Naive thymus-derived CD4-positive, alpha-beta T cell (primary cell): Measurements from ENCODE around the gene CETP. TPM values are rescaled to one million over a fixed set of nuclear protein-coding genes. Genes with fewer than 3 reads are reported as not detected.

Source experiments
- ATAC-seq: fragments of 150-1000 bp; cut with Tn5 transposase; 2 replicates; pipeline ENCODE4 v1.10.0; 2021; ENCODE audit warnings: mild to moderate bottlenecking, moderate library complexity
- CTCF ChIA-PET: fragments of 350-600 bp; sonication (Branson Sonifier 250); formaldehyde crosslinking; loops from one replicate; lab custom pipeline; 2021; ENCODE audit warnings: antibody characterized with exemption; lab: Charles Lee
- POLR2A ChIA-PET: fragments of 350-600 bp; sonication (Branson Sonifier 250); formaldehyde crosslinking; loops from one replicate; lab custom pipeline; 2021; ENCODE audit warnings: antibody characterized with exemption, inconsistent platforms; lab: Charles Lee
- DNase-seq, 9 donors: peaks; one replicate each; pipeline versions ENCODE4 v3.0.0 to v3.0.0-alpha.2; 2020 to 2022; ENCODE audit warnings: mixed read lengths in 1 of 9
- H3K27ac ChIP-seq: one replicate; pipeline ENCODE4 v1.7.0; 2013; ENCODE audit warnings: mild to moderate bottlenecking, low read depth, low read length, moderate library complexity
- H3K27me3 ChIP-seq, 2 donors: one replicate each; pipeline ENCODE4 v1.7.0; 2013; ENCODE audit warnings: low read length in 2 of 2, mild to moderate bottlenecking in 2 of 2, moderate library complexity in 2 of 2; ENCODE audit not compliant: control insufficient read depth in 2 of 2, insufficient read depth in 2 of 2
- H3K36me3 ChIP-seq, 3 experiments: 1 replicate in 2 of 3; 2 replicates in 1 of 3; pipeline ENCODE4 v1.7.0; 2013; ENCODE audit warnings: low read length in 3 of 3, mild to moderate bottlenecking in 3 of 3, moderate library complexity in 1 of 3; ENCODE audit not compliant: insufficient read depth in 3 of 3, control insufficient read depth in 2 of 3
- H3K4me1 ChIP-seq, 2 donors: one replicate each; pipeline ENCODE4 v1.7.0; 2013; ENCODE audit warnings: low read length in 2 of 2, mild to moderate bottlenecking in 2 of 2, moderate library complexity in 1 of 2; ENCODE audit not compliant: control insufficient read depth in 2 of 2, insufficient read depth in 2 of 2
- H3K4me3 ChIP-seq: 2 replicates; pipeline ENCODE4 v1.7.0; 2013; ENCODE audit warnings: mild to moderate bottlenecking, low read length
- H3K9me3 ChIP-seq, 3 experiments: 1 replicate in 2 of 3; 2 replicates in 1 of 3; pipeline ENCODE4 v1.7.0; 2013; ENCODE audit warnings: low read length in 3 of 3; ENCODE audit not compliant: control insufficient read depth in 2 of 3
- H3K27ac Mint-ChIP-seq, 9 donors: one replicate each; pipeline ENCODE4 v1.8.0; 2020 to 2022; ENCODE audit warnings: mixed read lengths in 9 of 9, mild to moderate bottlenecking in 8 of 9, moderate library complexity in 5 of 9, inconsistent platforms in 2 of 9
- H3K27me3 Mint-ChIP-seq, 5 donors: one replicate each; pipeline ENCODE4 v1.8.0; 2021 to 2022; ENCODE audit warnings: mixed read lengths in 5 of 5, mild to moderate bottlenecking in 1 of 5
- H3K36me3 Mint-ChIP-seq, 5 donors: one replicate each; pipeline ENCODE4 v1.8.0; 2020 to 2022; ENCODE audit warnings: mixed read lengths in 5 of 5, mild to moderate bottlenecking in 3 of 5, inconsistent platforms in 1 of 5
- H3K4me1 Mint-ChIP-seq, 7 donors: one replicate each; pipeline ENCODE4 v1.8.0; 2020 to 2022; ENCODE audit warnings: mixed read lengths in 7 of 7, mild to moderate bottlenecking in 3 of 7, inconsistent platforms in 1 of 7
- H3K4me3 Mint-ChIP-seq, 10 donors: one replicate each; pipeline ENCODE4 v1.8.0; 2020 to 2022; ENCODE audit warnings: mild to moderate bottlenecking in 10 of 10, mixed read lengths in 10 of 10, moderate library complexity in 6 of 10, inconsistent platforms in 2 of 10
- H3K9me3 Mint-ChIP-seq, 11 donors: one replicate each; pipeline ENCODE4 v1.8.0; 2020 to 2022; ENCODE audit warnings: mixed read lengths in 11 of 11, mild to moderate bottlenecking in 4 of 11, inconsistent platforms in 1 of 11, moderate library complexity in 1 of 11
- intact Hi-C, 2 donors: fragments of 100-400 bp; cut with micrococcal nuclease; formaldehyde crosslinking; loops; one replicate each; pipeline ENCODE4 v1.15.1; 2023
- polyA plus RNA-seq, 2 donors: library from polyadenylated mRNA; unstranded; fragments of 300-500 nt; fragmentation: Illumina TruSeq; gene quantifications; one replicate each; pipeline ENCODE4 v1.2.3, GENCODE V29; 2021
- total RNA-seq, 6 experiments: library from RNA in 5 of 6; stranded (reverse) in 5 of 6; gene quantifications; 1 replicate in 5 of 6; 2 replicates in 1 of 6; pipeline ENCODE4 v1.2.3 and lab custom pipeline; 2021 to 2026

CETP gene
- total and polyA plus RNA-seq, 7 experiments from 2014 or later, result 0.17 to 0.25 TPM; not detected in 5

DNA sequence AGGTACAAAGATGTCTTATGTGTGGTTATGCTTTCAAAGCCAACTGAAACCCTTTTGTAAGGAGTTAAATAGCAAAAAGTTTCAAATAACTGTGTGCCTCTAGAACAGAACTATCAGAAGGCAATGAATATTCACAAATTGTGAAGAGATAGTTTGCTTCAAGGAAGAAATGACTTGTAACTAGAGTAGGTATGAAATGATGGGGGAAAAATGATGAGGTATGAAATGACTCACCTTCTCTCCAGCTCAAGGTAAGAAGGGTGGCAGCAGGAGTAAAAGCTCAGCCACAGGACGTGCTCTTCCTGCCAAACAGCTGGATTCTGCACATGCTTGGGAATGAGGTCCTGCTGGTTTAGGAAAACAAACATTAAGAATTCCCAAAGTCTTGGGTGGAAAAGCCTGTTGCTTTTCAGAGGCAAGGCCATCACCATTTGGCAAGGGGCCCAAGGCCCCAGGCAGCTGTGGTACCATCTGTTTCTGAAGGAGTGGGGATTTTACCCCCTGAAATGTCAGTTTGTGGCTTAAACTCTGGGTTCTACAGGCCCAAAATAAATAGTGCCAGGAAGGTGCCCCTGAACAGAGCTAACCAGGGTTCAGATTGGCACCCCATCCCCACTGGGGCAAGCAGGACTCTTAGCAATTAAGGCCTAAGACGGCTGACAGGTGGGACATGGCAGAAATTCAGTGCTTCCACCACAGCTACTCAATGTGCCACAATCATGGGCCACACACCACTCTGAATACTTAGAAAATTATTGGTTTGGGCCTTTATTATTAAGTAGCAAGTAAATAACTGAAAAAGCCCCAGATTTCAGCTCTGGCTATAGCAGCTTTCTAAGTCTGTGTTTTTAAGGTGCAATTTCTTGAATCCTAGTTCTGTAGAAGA lies 16.6 kb upstream of the CETP start:
- DNase-seq, result no peak
- ATAC-seq, result no peak
- H3K4me1 ChIP-seq, result peaks cover 0 to under 1% of the 10 kb centered on the region in 2 donors
- CTCF ChIA-PET, result interaction anchor here (0.7 kb wide), 1 partner anchor 14 kb away, joined by 3 read pairs; no protein-coding TSS in a partner anchor
- H3K9me3 ChIP-seq, result no peaks in the 10 kb centered on the region
- H3K27ac ChIP-seq, result no peak overlapping the region
- POLR2A ChIA-PET, result interaction anchor here (5.9 kb wide), 1 partner anchor 12 kb away, joined by 32 read pairs; the partner anchor contains the start of gene HERPUD1
- Mint-ChIP-seq H3K27me3 (no peaks in the 10 kb centered on the region), H3K4me1 (peaks cover 0 to 38% (median 1%) of the 10 kb centered on the region in 7 donors), H3K36me3 (peaks cover 0 to 28% (median 11%) of the 10 kb centered on the region in 5 donors), H3K4me3 (no peak overlapping the region), H3K9me3 (no peaks in the 10 kb centered on the region), H3K27ac (peak overlapping the region in 6 of 9 donors; percentile 11 to 81 (median 27))
- H3K36me3 ChIP-seq, result peaks cover 12 to 51% (median 24%) of the 10 kb centered on the region in 3 experiments
- no peaks in the 10 kb centered on the region for H3K27me3 ChIP-seq
- H3K4me3 ChIP-seq, result no peak overlapping the region
- intact Hi-C loops, result no loop called here

DNA sequence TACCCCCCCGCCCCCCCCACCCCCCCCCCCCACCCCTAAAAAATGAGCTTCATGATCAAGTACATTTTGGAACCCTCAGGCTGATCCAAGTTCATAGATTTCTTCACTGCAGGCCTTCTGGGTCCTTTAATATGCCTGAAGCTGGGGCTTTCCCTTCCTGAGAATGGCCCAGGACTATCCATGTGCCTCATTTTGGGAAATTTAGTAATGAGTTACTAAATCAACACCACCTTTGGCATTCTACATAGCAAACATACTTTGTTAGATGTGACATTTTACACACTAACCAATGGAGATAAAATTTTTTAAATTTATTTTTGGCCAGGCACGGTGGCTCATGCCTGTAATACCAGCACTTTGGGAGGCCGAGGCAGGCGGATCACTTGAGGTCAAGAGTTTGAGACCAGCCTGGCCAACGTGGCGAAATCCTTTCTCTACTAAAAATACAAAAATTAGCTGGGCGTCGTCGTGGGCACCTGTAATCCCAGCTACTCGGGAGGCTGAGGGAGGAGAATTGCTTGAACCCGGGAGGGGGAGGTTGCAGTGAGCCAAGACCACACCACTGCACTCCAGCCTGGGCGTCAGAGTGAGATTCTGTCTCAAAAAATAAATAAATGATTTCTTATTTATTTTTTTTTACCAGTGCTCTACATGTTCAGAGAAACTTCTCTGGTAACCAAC lies 15.8 kb upstream of the CETP start:
- Histone ChIP-seq H3K4me3 (no peak overlapping the region), H3K27me3 (no peaks in the 10 kb centered on the region), H3K9me3 (no peaks in the 10 kb centered on the region), H3K27ac (no peak overlapping the region), H3K36me3 (peaks cover 12 to 43% (median 24%) of the 10 kb centered on the region in 3 experiments), H3K4me1 (no peaks in the 10 kb centered on the region)
- ChIA-PET POLR2A (interaction anchor here (5.9 kb wide), 1 partner anchor 13 kb away, joined by 32 read pairs; the partner anchor contains the start of gene HERPUD1), CTCF (no interaction called here)
- no peaks in the 10 kb centered on the region for H3K9me3 Mint-ChIP-seq
- H3K36me3 Mint-ChIP-seq, result peaks cover 0 to 27% (median 10%) of the 10 kb centered on the region in 5 donors
- no peaks in the 10 kb centered on the region for H3K27me3 Mint-ChIP-seq
- H3K27ac Mint-ChIP-seq, result peak overlapping the region in 1 of 9 donors; percentile 18
- no peak overlapping the region for H3K4me3 Mint-ChIP-seq
- no peak for ATAC-seq
- H3K4me1 Mint-ChIP-seq, result peaks cover 0 to 38% (median 3%) of the 10 kb centered on the region in 7 donors
- intact Hi-C loops, result no loop called here
- DNase-seq, result no peak

DNA sequence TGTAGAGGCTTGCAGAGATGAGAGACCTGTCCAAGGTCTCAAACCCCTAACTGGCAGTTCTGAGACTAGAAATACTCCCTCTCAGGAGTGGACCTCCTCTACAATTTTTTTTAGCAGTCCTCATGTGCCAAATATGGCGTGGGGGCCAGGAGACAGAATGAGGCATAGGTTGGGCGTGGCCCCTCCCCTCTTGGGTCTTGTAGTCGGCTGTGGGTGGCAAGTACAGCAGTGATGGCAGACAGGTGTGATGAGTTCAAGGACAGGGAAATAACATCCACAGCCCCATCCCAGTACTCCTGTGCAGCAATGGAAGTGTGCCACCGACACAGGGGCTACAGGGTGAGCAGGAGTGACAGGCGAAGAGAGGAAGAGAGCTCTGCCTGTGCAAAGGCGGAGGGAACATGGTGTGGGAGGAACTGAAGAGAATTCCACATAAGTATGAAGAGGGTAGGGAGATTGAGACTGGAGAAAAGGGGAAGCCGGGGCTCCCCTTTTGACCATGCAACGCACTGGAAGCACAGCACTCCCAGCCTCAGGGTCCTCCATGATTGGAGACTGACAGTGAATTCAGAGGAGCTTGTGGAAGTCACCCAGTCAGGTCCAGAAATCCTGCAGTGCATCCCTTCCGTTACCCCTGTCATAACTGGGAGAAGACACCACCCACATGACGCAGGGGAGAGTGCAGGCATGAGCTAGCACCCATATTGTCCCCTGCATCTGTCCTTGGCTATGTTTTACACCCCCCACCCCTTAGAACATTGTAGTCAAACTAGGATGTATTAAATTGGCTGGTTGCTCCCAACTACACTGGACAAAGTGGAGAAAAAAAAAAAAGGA lies 14.8 kb upstream of the CETP start:
- no peaks in the 10 kb centered on the region for H3K9me3 Mint-ChIP-seq
- H3K36me3 Mint-ChIP-seq, result peaks cover 0 to 23% (median 10%) of the 10 kb centered on the region in 5 donors
- intact Hi-C loops, result no loop called here
- no peaks in the 10 kb centered on the region for H3K27me3 Mint-ChIP-seq
- Histone ChIP-seq H3K27ac (no peak overlapping the region), H3K27me3 (no peaks in the 10 kb centered on the region), H3K36me3 (peaks cover 12 to 36% (median 18%) of the 10 kb centered on the region in 3 experiments), H3K9me3 (no peaks in the 10 kb centered on the region), H3K4me1 (no peaks in the 10 kb centered on the region), H3K4me3 (no peak overlapping the region)
- peak overlapping the region in 6 of 9 donors; percentile 18 to 76 (median 62) for H3K27ac Mint-ChIP-seq
- ATAC-seq (no peak), DNase-seq (no peak)
- peaks cover 0 to 41% (median 7%) of the 10 kb centered on the region in 7 donors for H3K4me1 Mint-ChIP-seq
- no peak overlapping the region for H3K4me3 Mint-ChIP-seq
- ChIA-PET CTCF (interaction anchor here (0.6 kb wide), 2 partner anchors 25 to 210 kb away, joined by 3 to 5 read pairs; no protein-coding TSS in a partner anchor), POLR2A (interaction anchor here (0.6 to 5.9 kb wide), 3 partner anchors 8 to 18 kb away, joined by 3 to 32 read pairs (median 3); partner anchors contain the start of gene HERPUD1)

DNA sequence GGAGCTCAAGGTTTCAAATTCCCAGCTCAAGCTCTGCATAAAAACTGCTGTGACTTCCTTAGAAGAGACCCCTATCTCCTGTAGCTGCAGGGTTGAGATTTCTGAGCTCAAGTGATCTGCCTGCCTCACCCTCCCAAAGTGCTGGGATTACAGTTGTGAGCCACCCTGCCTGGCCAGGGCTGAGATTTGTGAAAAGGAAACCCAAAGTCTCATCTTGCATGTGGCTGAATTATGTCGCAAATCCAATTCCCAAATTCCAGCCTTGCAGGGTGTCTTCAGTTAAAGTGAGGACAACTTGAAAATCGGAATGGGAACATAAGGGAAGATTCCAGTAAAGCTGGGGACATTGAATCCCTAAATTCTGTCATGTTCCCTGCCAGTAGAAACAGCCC lies 14.2 kb upstream of the CETP start:
- Mint-ChIP-seq H3K9me3 (no peaks in the 10 kb centered on the region), H3K4me1 (peaks cover 0 to 39% (median 7%) of the 10 kb centered on the region in 7 donors), H3K36me3 (peaks cover 0 to 20% (median 10%) of the 10 kb centered on the region in 5 donors), H3K4me3 (no peak overlapping the region), H3K27me3 (no peaks in the 10 kb centered on the region), H3K27ac (peak overlapping the region in 2 of 9 donors; percentile 46 to 60)
- Histone ChIP-seq H3K27me3 (no peaks in the 10 kb centered on the region), H3K27ac (no peak overlapping the region), H3K9me3 (no peaks in the 10 kb centered on the region), H3K4me1 (no peaks in the 10 kb centered on the region), H3K36me3 (peaks cover 12 to 30% (median 12%) of the 10 kb centered on the region in 3 experiments), H3K4me3 (no peak overlapping the region)
- CTCF ChIA-PET, result interaction anchor here (0.6 kb wide), 1 partner anchor 211 kb away, joined by 5 read pairs; no protein-coding TSS in a partner anchor
- POLR2A ChIA-PET, result interaction anchor here (0.6 to 5.9 kb wide), 3 partner anchors 9 to 18 kb away, joined by 3 to 32 read pairs (median 3); partner anchors contain the start of gene HERPUD1
- intact Hi-C loops, result no loop called here
- no peak for DNase-seq
- no peak for ATAC-seq

DNA sequence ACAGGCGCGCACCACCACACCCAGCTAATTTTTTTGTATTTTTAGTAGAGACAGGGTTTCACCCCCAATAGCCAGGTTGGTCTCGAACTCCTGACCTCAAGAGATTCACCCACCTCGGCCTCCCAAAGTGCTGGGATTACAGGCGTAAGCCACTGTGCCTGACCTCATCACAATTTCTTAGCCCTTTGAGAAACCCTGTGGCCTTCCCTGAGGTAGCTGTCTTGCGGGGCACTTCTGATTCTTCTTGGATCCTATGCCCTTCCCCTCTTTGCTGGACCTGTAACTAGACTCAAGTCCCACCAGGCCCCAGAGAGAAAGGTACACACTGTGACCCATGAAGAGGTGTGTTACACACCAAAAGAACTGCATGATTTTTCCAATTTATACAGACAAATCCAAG lies 13.5 kb upstream of the CETP start:
- CTCF ChIA-PET, result no interaction called here
- ATAC-seq (no peak), DNase-seq (no peak)
- Mint-ChIP-seq H3K4me3 (no peak overlapping the region), H3K4me1 (peaks cover 0 to 33% (median 7%) of the 10 kb centered on the region in 7 donors), H3K27me3 (no peaks in the 10 kb centered on the region), H3K27ac (peak overlapping the region in 2 of 9 donors; percentile 6 to 56), H3K9me3 (no peaks in the 10 kb centered on the region), H3K36me3 (peaks cover 0 to 15% (median 6%) of the 10 kb centered on the region in 5 donors)
- H3K4me3 ChIP-seq, result no peak overlapping the region
- H3K9me3 ChIP-seq, result no peaks in the 10 kb centered on the region
- no peaks in the 10 kb centered on the region for H3K4me1 ChIP-seq
- intact Hi-C loops, result no loop called here
- H3K27ac ChIP-seq, result no peak overlapping the region
- no peaks in the 10 kb centered on the region for H3K27me3 ChIP-seq
- POLR2A ChIA-PET, result interaction anchor here (1.0 to 5.9 kb wide), 2 partner anchors 10 to 15 kb away, joined by 3 to 32 read pairs; partner anchors contain the start of gene HERPUD1
- peaks cover 10 to 23% (median 11%) of the 10 kb centered on the region in 3 experiments for H3K36me3 ChIP-seq
